Rectal smooth muscle tissue (tissue), 1 donor: ENCODE measurements around the gene ARHGEF4.
"Not testable (repeated sequence)": the region's sequence is repeated elsewhere in the genome, so short reads cannot be mapped to it uniquely, and the experiment has no call there.

Experiments
- H3K27ac ChIP-seq: one replicate; pipeline ENCODE4 v1.7.0; 2013; ENCODE audit warnings: low read depth, low read length, inconsistent platforms
- H3K27me3 ChIP-seq: one replicate; pipeline ENCODE4 v1.7.0; 2013; ENCODE audit warnings: low read length; ENCODE audit not compliant: control insufficient read depth, insufficient read depth
- H3K36me3 ChIP-seq: one replicate; pipeline ENCODE4 v1.7.0; 2013; ENCODE audit warnings: low read length; ENCODE audit not compliant: control insufficient read depth, insufficient read depth
- H3K4me1 ChIP-seq: one replicate; pipeline ENCODE4 v1.7.0; 2013; ENCODE audit warnings: low read length; ENCODE audit not compliant: control insufficient read depth, insufficient read depth
- H3K4me3 ChIP-seq: one replicate; pipeline ENCODE4 v1.7.0; 2013; ENCODE audit warnings: low read length
- H3K9ac ChIP-seq: one replicate; pipeline ENCODE4 v1.7.0; 2013; ENCODE audit warnings: low read length

The ARHGEF4 gene

GRCh38 chr2:131075578-131075977, 238.9 kb downstream of the ARHGEF4 start:
- H3K4me1 ChIP-seq, H3K4me3 ChIP-seq, H3K27ac ChIP-seq, H3K9ac ChIP-seq, H3K27me3 ChIP-seq: not testable (repeated sequence)
- H3K36me3 ChIP-seq: peaks cover 19% of the 10 kb centered on the region

GRCh38 chr2:131076707-131077106, 240.0 kb downstream of the ARHGEF4 start:
- Histone ChIP-seq H3K4me3 (no peak overlapping the region), H3K36me3 (peaks cover 14% of the 10 kb centered on the region), H3K4me1 (no peaks in the 10 kb centered on the region), H3K27me3 (no peaks in the 10 kb centered on the region), H3K9ac (no peak overlapping the region), H3K27ac (no peak overlapping the region)

- Histone ChIP-seq H3K36me3 (peaks cover 19% of the 10 kb centered on the region), H3K27me3 (no peaks in the 10 kb centered on the region), H3K27ac (no peak overlapping the region), H3K9ac (no peak overlapping the region), H3K4me1 (no peaks in the 10 kb centered on the region), H3K4me3 (no peak overlapping the region)
Observed at GRCh38 chr2:131077182-131077846, 240.6 kb downstream of the ARHGEF4 start.

- no peaks in the 10 kb centered on the region for H3K4me1 ChIP-seq
- H3K4me3 ChIP-seq: no peak overlapping the region
- peaks cover 19% of the 10 kb centered on the region for H3K36me3 ChIP-seq
- H3K27ac ChIP-seq: no peak overlapping the region
- H3K27me3 ChIP-seq: no peaks in the 10 kb centered on the region
- no peak overlapping the region for H3K9ac ChIP-seq
Observed at GRCh38 chr2:131077966-131078365, 241.3 kb downstream of the ARHGEF4 start.

GRCh38 chr2:131079931-131080330, 243.2 kb downstream of the ARHGEF4 start:
- not testable (repeated sequence) for H3K27ac ChIP-seq, H3K4me3 ChIP-seq, H3K4me1 ChIP-seq, H3K9ac ChIP-seq, H3K27me3 ChIP-seq
- peaks cover 15% of the 10 kb centered on the region for H3K36me3 ChIP-seq

- H3K4me1 ChIP-seq: no peaks in the 10 kb centered on the region
- H3K27me3 ChIP-seq: no peaks in the 10 kb centered on the region
- H3K27ac ChIP-seq: no peak overlapping the region
- H3K9ac ChIP-seq: no peak overlapping the region
- H3K4me3 ChIP-seq: no peak overlapping the region
- peaks cover 18% of the 10 kb centered on the region for H3K36me3 ChIP-seq
Observed at GRCh38 chr2:131081190-131081589, 244.5 kb downstream of the ARHGEF4 start.

- Histone ChIP-seq H3K36me3 (peaks cover 22% of the 10 kb centered on the region), H3K4me1 (no peaks in the 10 kb centered on the region), H3K27ac (no peak overlapping the region), H3K27me3 (no peaks in the 10 kb centered on the region), H3K9ac (no peak overlapping the region), H3K4me3 (no peak overlapping the region)
Observed at GRCh38 chr2:131085646-131086045, 248.9 kb downstream of the ARHGEF4 start.

- peak overlapping the region; percentile 95 for H3K27ac ChIP-seq
- H3K4me1 ChIP-seq: no peaks in the 10 kb centered on the region
- no peaks in the 10 kb centered on the region for H3K27me3 ChIP-seq
- H3K36me3 ChIP-seq: peaks cover 3% of the 10 kb centered on the region
- H3K4me3 ChIP-seq: peak overlapping the region; percentile 87
- peak overlapping the region; percentile 77 for H3K9ac ChIP-seq
Observed at GRCh38 chr2:131092458-131093005, 255.8 kb downstream of the ARHGEF4 start.

GRCh38 chr2:131093006-131093695, 256.4 kb downstream of the ARHGEF4 start, which contains the start of gene FAM168B:
FAM168B (minus strand) TSS chr2:131093460; CDS start chr2:131082646, 10,814 bp downstream.
- H3K4me1 ChIP-seq: no peaks in the 10 kb centered on the region
- no peaks in the 10 kb centered on the region for H3K36me3 ChIP-seq
- H3K27ac ChIP-seq: peak within 1 kb of the TSS; percentile 95
- peak within 1 kb of the TSS; percentile 77 for H3K9ac ChIP-seq
- peak within 1 kb of the TSS; percentile 87 for H3K4me3 ChIP-seq
- no peaks in the 10 kb centered on the region for H3K27me3 ChIP-seq

- no peaks in the 10 kb centered on the region for H3K4me1 ChIP-seq
- peak overlapping the region; percentile 95 for H3K27ac ChIP-seq
- H3K9ac ChIP-seq: peak overlapping the region; percentile 40
- H3K4me3 ChIP-seq: peak overlapping the region; percentile 80
- no peaks in the 10 kb centered on the region for H3K36me3 ChIP-seq
- H3K27me3 ChIP-seq: no peaks in the 10 kb centered on the region
Observed at GRCh38 chr2:131093696-131094462, 257.2 kb downstream of the ARHGEF4 start.

- Histone ChIP-seq H3K36me3 (no peaks in the 10 kb centered on the region), H3K4me3 (peak overlapping the region; percentile 80), H3K27me3 (no peaks in the 10 kb centered on the region), H3K27ac (no peak overlapping the region), H3K4me1 (no peaks in the 10 kb centered on the region), H3K9ac (no peak overlapping the region)
Observed at GRCh38 chr2:131094463-131095281, 258.0 kb downstream of the ARHGEF4 start.
